IPS-20b (cell line): ENCODE results near the gene ADARB1.

Source experiments
- H3K27ac ChIP-seq: one replicate; pipeline ENCODE4 v1.5.1; 2013; ENCODE audit warnings: low read length
- H3K27me3 ChIP-seq: 2 replicates; pipeline ENCODE4 v1.6.1; 2013; ENCODE audit warnings: mild to moderate bottlenecking, low read length, inconsistent platforms; ENCODE audit not compliant: insufficient read depth
- H3K36me3 ChIP-seq: 2 replicates; pipeline ENCODE4 v1.6.1; 2013; ENCODE audit warnings: low read depth, mild to moderate bottlenecking, inconsistent platforms, low read length, moderate library complexity; ENCODE audit not compliant: insufficient read depth
- H3K4me1 ChIP-seq: 2 replicates; pipeline ENCODE4 v1.6.1; 2013; ENCODE audit warnings: mild to moderate bottlenecking, control low read depth, inconsistent platforms, low read length, moderate library complexity; ENCODE audit not compliant: insufficient read depth
- H3K4me3 ChIP-seq: 2 replicates; pipeline ENCODE4 v1.5.1; 2013; ENCODE audit warnings: mild to moderate bottlenecking, low read length, inconsistent platforms
- H3K9ac ChIP-seq: 2 replicates; pipeline ENCODE4 v1.6.1; 2013; ENCODE audit warnings: low read depth, mild to moderate bottlenecking, inconsistent platforms, low read length, moderate library complexity
- H3K9me3 ChIP-seq: 2 replicates; pipeline ENCODE4 v1.6.1; 2013; ENCODE audit warnings: mild to moderate bottlenecking, low read depth, low read length, inconsistent platforms; ENCODE audit not compliant: insufficient read depth

The ADARB1 gene

DNA sequence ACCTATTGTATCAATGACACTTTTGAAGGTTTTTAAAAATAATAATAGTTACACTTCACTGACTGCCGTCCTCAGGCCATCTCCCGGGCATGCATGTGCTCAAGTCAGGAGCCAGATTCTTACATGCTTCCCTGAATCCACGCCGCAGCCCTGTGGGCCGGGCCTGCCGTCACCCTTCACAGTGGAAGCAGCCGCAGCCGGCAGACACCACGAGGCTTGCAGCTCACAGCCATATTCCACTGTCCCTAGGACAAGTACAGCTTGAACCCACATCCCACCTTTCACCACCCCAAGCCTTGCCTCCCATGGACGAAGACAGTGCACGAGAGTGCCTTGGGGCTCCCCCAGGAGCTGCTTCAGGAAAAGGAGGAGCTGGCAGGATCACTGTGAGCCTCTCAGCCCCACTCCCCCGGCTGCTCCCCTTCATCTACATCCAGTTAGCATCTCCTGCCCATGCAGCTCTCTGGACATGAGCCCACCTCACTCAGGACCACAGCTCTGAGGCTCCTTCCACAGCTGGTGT is 136.1 kb downstream of the ADARB1 start:
- no peaks in the 10 kb centered on the region for H3K36me3 ChIP-seq

DNA sequence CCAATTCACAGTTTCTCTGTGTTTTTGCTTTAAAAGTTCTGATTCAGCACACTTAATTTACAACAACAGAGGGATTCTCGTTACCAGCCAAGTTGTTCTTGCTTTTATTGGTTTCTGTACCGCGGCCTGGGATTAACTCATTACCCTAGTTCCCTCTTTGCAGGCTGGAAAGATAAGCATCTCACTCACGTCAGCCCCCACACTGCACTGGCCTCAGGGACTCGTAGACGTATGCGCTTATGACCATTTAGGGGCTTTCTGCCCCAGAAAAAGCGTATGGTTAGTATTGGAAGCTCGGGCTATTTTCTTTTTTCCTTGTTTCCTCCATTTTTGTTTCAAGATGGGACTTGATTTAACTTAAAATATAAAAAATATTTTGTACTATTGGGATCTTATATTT is 137.3 kb downstream of the ADARB1 start:
- Histone ChIP-seq H3K4me1 (no peaks in the 10 kb centered on the region), H3K36me3 (no peaks in the 10 kb centered on the region), H3K9me3 (peaks cover 10% of the 10 kb centered on the region; the same call in 1 of the 2 replicates), H3K9ac (no peak overlapping the region), H3K27me3 (no peaks in the 10 kb centered on the region), H3K27ac (no peak overlapping the region), H3K4me3 (no peak overlapping the region)

More for the DNA sequence above, 136.1 kb downstream of the ADARB1 start:
- Histone ChIP-seq H3K9me3 (peaks cover 4% of the 10 kb centered on the region; the same call in 1 of the 2 replicates), H3K27me3 (no peaks in the 10 kb centered on the region), H3K4me1 (no peaks in the 10 kb centered on the region), H3K9ac (no peak overlapping the region), H3K27ac (no peak overlapping the region), H3K4me3 (no peak overlapping the region)

DNA sequence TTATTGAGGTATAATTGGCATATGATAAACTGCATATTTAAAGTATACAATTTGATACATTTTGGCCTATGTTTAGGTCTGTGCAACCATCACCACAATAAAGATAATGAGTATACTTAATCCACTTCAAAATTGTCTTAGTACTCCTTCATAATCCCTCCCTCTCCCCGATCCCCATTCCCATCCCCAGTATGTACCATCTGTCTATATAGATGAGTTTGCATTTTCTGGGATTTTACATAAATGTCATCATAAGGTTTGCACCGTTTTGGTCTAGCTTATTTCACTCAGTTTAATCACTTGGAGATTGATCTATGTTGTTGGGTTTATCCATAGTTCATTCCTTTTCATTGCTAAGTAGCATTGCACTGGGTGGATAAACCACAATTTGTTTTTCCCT is 139.0 kb downstream of the ADARB1 start:
- peaks cover 13% of the 10 kb centered on the region; the same call in 1 of the 2 replicates for H3K9me3 ChIP-seq
- H3K27ac ChIP-seq, result no peak overlapping the region
- no peak overlapping the region for H3K9ac ChIP-seq
- no peaks in the 10 kb centered on the region for H3K36me3 ChIP-seq
- H3K4me1 ChIP-seq, result no peaks in the 10 kb centered on the region
- no peak overlapping the region for H3K4me3 ChIP-seq
- no peaks in the 10 kb centered on the region for H3K27me3 ChIP-seq

DNA sequence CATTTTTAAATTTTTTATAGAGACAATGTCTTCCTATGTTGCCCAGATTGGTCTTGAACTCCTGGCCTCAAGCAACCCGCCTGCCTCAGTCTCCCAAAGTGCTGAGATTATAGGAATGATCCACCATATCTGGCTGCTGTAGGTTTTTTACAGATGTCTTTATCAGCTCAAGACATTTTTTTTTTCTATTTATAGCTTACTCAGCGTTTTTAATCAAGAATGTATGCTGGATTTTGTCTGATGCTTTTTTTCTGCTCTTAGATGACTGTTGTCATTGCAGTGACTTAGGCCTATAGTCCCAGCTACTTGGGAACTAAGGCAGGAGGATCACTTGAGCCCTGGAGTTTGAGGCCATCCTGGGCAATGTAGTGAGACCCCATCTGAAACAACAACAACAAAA is 140.8 kb downstream of the ADARB1 start:
- peaks cover 4% of the 10 kb centered on the region; the same call in 1 of the 2 replicates for H3K4me1 ChIP-seq
- H3K9ac ChIP-seq, result no peak overlapping the region
- H3K4me3 ChIP-seq, result no peak overlapping the region
- H3K9me3 ChIP-seq, result peaks cover 13% of the 10 kb centered on the region
- H3K36me3 ChIP-seq, result no peaks in the 10 kb centered on the region
- H3K27me3 ChIP-seq, result no peaks in the 10 kb centered on the region
- H3K27ac ChIP-seq, result no peak overlapping the region

DNA sequence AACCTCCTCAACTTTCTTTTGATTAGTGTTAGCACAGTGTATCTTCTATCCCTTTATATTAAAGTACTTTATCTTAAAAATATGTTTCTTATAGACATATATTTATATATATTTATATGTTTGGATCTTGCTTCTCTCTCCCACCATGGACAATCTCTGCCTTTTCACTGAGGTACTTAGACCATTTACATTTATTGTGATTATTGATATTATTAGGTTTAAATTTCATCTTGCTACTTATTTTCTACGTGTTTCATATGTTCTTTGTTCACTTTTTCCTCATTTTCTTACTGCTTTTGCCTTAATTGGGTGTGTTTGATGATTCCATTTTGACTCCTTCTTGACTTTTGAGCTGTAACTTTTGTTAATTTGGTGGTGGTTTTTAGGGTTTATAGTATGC is 142.6 kb downstream of the ADARB1 start:
- no peak overlapping the region for H3K27ac ChIP-seq
- peaks cover 4% of the 10 kb centered on the region; the same call in 1 of the 2 replicates for H3K4me1 ChIP-seq
- no peak overlapping the region for H3K9ac ChIP-seq
- no peaks in the 10 kb centered on the region for H3K36me3 ChIP-seq
- H3K9me3 ChIP-seq, result peaks cover 13% of the 10 kb centered on the region
- no peak overlapping the region for H3K4me3 ChIP-seq
- H3K27me3 ChIP-seq, result no peaks in the 10 kb centered on the region

DNA sequence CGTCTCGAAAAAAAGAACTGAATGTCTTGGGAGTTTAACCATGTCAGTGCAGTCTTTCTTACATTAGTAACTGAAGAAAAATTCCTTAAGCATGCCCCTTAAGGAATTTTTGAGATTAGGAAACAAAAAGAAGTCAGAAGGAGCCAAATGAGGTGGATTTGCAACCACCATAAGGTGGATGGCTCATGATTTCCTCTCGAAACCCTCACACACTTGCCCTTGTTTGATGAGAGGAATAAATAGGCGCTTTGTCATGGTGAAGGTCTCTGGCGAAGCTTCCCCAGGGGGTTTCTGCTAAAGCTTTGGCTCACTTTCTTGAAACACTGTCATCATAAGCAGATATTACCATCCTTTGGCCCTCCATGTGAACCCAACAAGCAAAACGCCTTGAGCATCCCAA is 145.1 kb downstream of the ADARB1 start:
- Histone ChIP-seq H3K27me3 (no peaks in the 10 kb centered on the region), H3K9ac (no peak overlapping the region), H3K27ac (no peak overlapping the region), H3K4me1 (peaks cover 4% of the 10 kb centered on the region; the same call in 1 of the 2 replicates), H3K9me3 (peaks cover 13% of the 10 kb centered on the region), H3K4me3 (no peak overlapping the region), H3K36me3 (no peaks in the 10 kb centered on the region)

DNA sequence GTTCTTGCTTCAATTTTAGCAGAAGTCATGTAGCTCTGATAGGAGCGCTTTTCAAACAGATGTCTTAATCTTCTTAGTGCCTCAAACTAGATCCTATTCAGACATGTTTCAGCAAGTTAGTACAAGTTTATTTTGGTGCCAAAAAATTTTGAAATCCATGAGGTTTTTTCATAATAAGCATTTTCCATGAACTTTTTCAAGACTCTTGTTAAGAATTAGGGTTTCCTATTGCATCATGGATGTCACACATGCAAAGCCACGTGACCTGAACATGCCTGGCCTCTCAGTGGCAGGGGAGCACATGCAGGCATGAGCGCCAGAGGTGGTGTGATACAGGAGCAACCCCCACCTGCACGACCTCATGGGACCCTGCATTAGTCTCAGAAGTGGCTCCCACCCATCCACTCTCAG is 145.7 kb downstream of the ADARB1 start:
- Histone ChIP-seq H3K4me1 (peaks cover 4% of the 10 kb centered on the region; the same call in 1 of the 2 replicates), H3K9ac (no peak overlapping the region), H3K36me3 (no peaks in the 10 kb centered on the region), H3K27ac (no peak overlapping the region), H3K9me3 (peaks cover 12% of the 10 kb centered on the region), H3K27me3 (no peaks in the 10 kb centered on the region), H3K4me3 (no peak overlapping the region)

DNA sequence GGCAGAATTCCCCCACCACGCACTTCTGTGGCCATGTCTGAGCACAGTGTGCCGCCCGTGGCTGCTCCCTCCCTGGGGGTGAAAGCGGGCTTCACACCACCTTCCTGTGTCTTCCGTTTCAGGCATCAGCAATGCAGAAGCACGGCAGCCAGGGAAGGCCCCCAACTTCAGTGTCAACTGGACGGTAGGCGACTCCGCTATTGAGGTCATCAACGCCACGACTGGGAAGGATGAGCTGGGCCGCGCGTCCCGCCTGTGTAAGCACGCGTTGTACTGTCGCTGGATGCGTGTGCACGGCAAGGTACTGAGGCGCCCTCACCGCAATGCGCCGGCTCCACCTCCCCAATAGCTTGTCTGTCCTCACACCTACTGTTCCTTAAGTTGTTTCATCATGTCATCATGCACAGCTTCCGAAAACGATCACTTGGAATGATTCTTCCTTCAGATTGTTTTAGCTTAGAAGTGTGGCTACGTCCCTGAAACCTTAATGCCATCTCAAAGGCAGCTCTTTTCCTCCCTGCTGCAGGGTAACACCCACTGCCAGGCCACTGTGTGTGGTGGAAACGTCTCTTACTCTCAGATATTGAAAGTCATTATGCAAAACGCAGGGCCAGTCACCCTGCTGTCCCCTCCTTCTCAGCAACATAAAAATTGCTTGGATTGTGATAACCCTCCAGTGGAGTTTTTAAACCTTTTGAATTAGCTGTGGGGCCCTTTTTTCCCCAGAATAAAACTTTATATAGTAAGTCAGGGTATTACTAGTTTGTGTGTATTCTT is 146.5 kb downstream of the ADARB1 start:
- H3K9ac ChIP-seq, result no peak overlapping the region
- H3K4me3 ChIP-seq, result no peak overlapping the region
- H3K27me3 ChIP-seq, result no peaks in the 10 kb centered on the region
- H3K4me1 ChIP-seq, result peaks cover 4% of the 10 kb centered on the region; the same call in 1 of the 2 replicates
- H3K36me3 ChIP-seq, result no peaks in the 10 kb centered on the region
- peaks cover 9% of the 10 kb centered on the region for H3K9me3 ChIP-seq
- H3K27ac ChIP-seq, result no peak overlapping the region

DNA sequence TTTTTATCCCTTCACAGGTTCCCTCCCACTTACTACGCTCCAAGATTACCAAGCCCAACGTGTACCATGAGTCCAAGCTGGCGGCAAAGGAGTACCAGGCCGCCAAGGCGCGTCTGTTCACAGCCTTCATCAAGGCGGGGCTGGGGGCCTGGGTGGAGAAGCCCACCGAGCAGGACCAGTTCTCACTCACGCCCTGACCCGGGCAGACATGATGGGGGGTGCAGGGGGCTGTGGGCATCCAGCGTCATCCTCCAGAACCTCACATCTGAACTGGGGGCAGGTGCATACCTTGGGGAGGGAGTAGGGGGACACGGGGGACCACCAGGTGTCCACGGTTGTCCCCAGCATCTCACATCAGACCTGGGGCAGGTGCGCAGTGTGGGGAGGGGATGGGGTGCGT is 147.6 kb downstream of the ADARB1 start:
- H3K36me3 ChIP-seq, result no peaks in the 10 kb centered on the region
- H3K27ac ChIP-seq, result no peak overlapping the region
- peaks cover 3% of the 10 kb centered on the region for H3K9me3 ChIP-seq
- H3K9ac ChIP-seq, result no peak overlapping the region
- no peaks in the 10 kb centered on the region for H3K27me3 ChIP-seq
- no peak overlapping the region for H3K4me3 ChIP-seq
- peaks cover 4% of the 10 kb centered on the region; the same call in 1 of the 2 replicates for H3K4me1 ChIP-seq

DNA sequence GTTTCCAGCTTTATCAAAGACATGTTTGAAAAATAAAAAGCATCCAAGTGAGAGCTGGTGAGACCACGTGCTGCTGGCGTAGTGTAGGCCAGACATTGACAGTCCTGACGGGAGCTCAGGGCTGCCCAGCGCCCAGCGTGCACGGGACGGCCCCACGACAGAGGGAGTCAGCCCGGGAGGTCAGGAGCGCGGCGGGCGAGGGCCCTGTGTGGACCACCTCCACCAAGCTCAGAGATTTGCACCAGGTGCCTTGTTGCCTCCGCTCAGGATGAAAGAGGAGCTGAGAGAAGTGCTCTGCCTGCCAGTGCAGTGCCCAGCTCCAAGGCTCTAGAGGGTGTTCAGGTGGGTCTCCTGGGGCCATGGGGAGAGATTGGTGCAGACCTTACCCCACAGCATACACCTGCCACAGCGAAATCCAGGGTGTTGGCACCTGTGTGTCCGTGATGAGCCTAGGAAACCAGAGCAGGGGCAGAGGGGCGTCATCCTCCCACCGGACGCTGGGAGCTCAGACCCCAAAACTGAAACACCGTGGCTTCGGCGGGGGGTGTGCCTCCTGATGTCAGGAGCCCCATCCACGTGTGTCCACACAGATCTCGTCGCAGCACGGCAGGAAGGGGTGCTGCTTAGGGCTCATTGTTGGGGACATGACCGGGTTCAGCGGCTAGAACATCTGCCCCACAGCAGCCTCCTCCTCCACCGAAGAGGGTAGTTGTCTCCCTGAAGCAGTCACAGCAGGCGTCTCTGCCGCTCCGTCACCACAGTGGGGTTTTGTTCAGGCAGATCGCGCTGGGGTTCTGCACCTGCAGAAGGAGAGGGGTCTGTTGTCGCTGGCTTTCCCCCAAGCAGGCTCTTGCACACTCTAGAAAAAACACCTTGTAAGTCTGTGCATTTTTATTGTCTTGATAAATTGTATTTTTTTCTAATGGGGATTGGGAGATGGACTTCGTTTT is 149.1 kb downstream of the ADARB1 start:
- Histone ChIP-seq H3K9me3 (no peaks in the 10 kb centered on the region; the same call in 1 of the 2 replicates), H3K36me3 (no peaks in the 10 kb centered on the region), H3K27ac (no peak overlapping the region), H3K4me1 (peaks cover 4% of the 10 kb centered on the region; the same call in 1 of the 2 replicates), H3K4me3 (no peak overlapping the region), H3K27me3 (no peaks in the 10 kb centered on the region), H3K9ac (no peak overlapping the region)

DNA sequence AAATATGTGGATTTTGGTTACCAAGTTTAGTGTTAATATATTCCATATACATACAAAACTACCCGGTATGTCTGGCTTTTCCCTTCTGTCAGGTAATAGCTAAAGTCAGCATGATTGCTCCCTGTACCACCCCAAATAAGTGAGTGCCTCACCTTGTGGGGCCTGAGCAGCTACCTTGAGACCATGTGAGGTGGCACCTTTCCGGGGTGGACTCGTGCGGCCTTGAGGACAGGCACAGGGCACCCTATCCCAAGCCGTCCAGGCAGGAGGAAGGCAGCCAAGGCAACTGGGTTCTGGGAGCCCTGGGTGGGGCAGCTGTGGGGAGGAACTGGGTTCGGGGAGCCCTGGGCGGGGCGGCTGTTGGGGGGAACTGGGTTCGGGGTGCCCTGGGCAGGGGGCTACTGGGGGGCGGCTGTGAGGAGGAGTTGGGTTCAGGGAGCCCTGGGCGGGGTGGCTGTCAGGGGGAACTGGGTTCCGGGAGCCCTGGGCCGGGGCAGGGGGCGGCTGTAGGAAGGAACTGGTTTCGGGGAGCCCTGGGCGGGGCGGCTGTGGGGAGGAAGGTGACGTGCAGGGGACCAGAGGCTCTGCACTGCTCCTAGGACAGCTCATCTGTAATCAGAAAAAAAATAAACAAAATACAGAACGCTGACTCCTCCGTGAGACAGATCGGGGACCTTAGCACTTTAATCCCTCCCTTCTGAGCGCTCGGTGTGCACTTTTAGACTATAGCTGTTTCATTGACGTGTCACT is 150.0 kb downstream of the ADARB1 start:
- Histone ChIP-seq H3K27ac (no peak overlapping the region), H3K36me3 (no peaks in the 10 kb centered on the region), H3K4me3 (no peak overlapping the region), H3K4me1 (peaks cover 4% of the 10 kb centered on the region; the same call in 1 of the 2 replicates), H3K27me3 (no peaks in the 10 kb centered on the region), H3K9ac (no peak overlapping the region), H3K9me3 (no peaks in the 10 kb centered on the region)
